KMS-11 (cell line): ENCODE measurements around the gene MFSD6L.

Experiments
- H2AFZ ChIP-seq: fragments of 200-600 bp; sonication (generic); 2 replicates; pipeline ENCODE4 v1.6.1; 2016; ENCODE audit warnings: antibody characterized with exemption, mixed run types, low read depth
- H3K27ac ChIP-seq: fragments of 200-600 bp; sonication (generic); 2 replicates; pipeline ENCODE4 v1.6.1; 2016; ENCODE audit warnings: mild to moderate bottlenecking, mixed run types
- H3K27me3 ChIP-seq: fragments of 200-600 bp; sonication (generic); 2 replicates; pipeline ENCODE4 v1.6.1; 2017; ENCODE audit warnings: mild to moderate bottlenecking, low read depth, mixed run types, moderate library complexity; ENCODE audit not compliant: insufficient read depth
- H3K36me3 ChIP-seq: fragments of 200-600 bp; sonication (generic); 2 replicates; pipeline ENCODE4 v1.6.1; 2017; ENCODE audit warnings: mild to moderate bottlenecking, mixed run types; ENCODE audit not compliant: insufficient read depth
- H3K4me1 ChIP-seq: fragments of 200-600 bp; sonication (generic); 2 replicates; pipeline ENCODE4 v1.6.1; 2016; ENCODE audit warnings: mild to moderate bottlenecking, low read depth, mixed run types; ENCODE audit not compliant: poor library complexity, severe bottlenecking
- H3K4me2 ChIP-seq: fragments of 200-600 bp; sonication (generic); 2 replicates; pipeline ENCODE4 v1.7.0; 2016; ENCODE audit warnings: mild to moderate bottlenecking, mixed run types
- H3K4me3 ChIP-seq: fragments of 200-600 bp; sonication (generic); IDR thresholded peaks from 2 replicates; pipeline ENCODE4 v1.6.1; 2017; ENCODE audit warnings: low read depth, low read length, mixed read lengths; ENCODE audit not compliant: insufficient read depth
- H3K79me2 ChIP-seq: fragments of 200-600 bp; sonication (generic); 2 replicates; pipeline ENCODE4 v1.6.1; 2016; ENCODE audit warnings: low read depth, mixed run types; ENCODE audit not compliant: insufficient read depth
- H3K9ac ChIP-seq: fragments of 200-600 bp; sonication (generic); 2 replicates; pipeline ENCODE4 v1.6.1; 2016; ENCODE audit warnings: mild to moderate bottlenecking, mixed run types
- H4K20me1 ChIP-seq: fragments of 200-600 bp; sonication (generic); 2 replicates; pipeline ENCODE4 v1.6.1; 2016; ENCODE audit warnings: mild to moderate bottlenecking, mixed run types; ENCODE audit not compliant: insufficient read depth
- CTCF ChIP-seq: fragments of 200-600 bp; sonication (generic); conservative IDR thresholded peaks from 2 replicates; pipeline ENCODE4 v1.6.1; 2017; ENCODE audit warnings: low read depth, mild to moderate bottlenecking, antibody characterized with exemption, low read length, moderate library complexity, mixed read lengths

The MFSD6L gene

GRCh38 chr17:8798176-8798845 is 854 bp downstream of the MFSD6L start:
- Histone ChIP-seq H3K4me2 (no peak overlapping the region), H2AFZ (no peak overlapping the region)
- TF ChIP-seq CTCF = no peak

GRCh38 chr17:8797621-8798175 is 1.5 kb downstream of the MFSD6L start:
- no peak overlapping the region for H2AFZ ChIP-seq
- no peaks in the 10 kb centered on the region for H3K27me3 ChIP-seq
- H3K4me3 ChIP-seq = no peak overlapping the region
- H3K4me1 ChIP-seq = no peaks in the 10 kb centered on the region
- H3K36me3 ChIP-seq = no peaks in the 10 kb centered on the region
- TF ChIP-seq CTCF = no peak
- H3K79me2 ChIP-seq = no peaks in the 10 kb centered on the region
- H4K20me1 ChIP-seq = no peaks in the 10 kb centered on the region
- no peak overlapping the region for H3K27ac ChIP-seq
- no peak overlapping the region for H3K4me2 ChIP-seq
- H3K9ac ChIP-seq = no peak overlapping the region

More at GRCh38 chr17:8798176-8798845, 854 bp downstream of the MFSD6L start:
- Histone ChIP-seq H3K9ac (no peak overlapping the region), H3K4me1 (no peaks in the 10 kb centered on the region), H4K20me1 (no peaks in the 10 kb centered on the region), H3K36me3 (no peaks in the 10 kb centered on the region), H3K4me3 (no peak overlapping the region), H3K27me3 (no peaks in the 10 kb centered on the region), H3K27ac (no peak overlapping the region), H3K79me2 (no peaks in the 10 kb centered on the region)

- TF ChIP-seq CTCF = no peak
- no peak overlapping the region for H3K27ac ChIP-seq
Observed at GRCh38 chr17:8794636-8795035, 4.5 kb downstream of the MFSD6L start.

GRCh38 chr17:8793649-8794048 is 5.5 kb downstream of the MFSD6L start:
- Histone ChIP-seq H3K79me2 (no peaks in the 10 kb centered on the region), H3K36me3 (no peaks in the 10 kb centered on the region), H3K27ac (no peak overlapping the region), H2AFZ (no peak overlapping the region), H3K4me2 (no peak overlapping the region), H3K4me1 (no peaks in the 10 kb centered on the region), H4K20me1 (no peaks in the 10 kb centered on the region), H3K4me3 (no peak overlapping the region), H3K27me3 (no peaks in the 10 kb centered on the region), H3K9ac (no peak overlapping the region)
- TF ChIP-seq CTCF = no peak

More at GRCh38 chr17:8794636-8795035, 4.5 kb downstream of the MFSD6L start:
- Histone ChIP-seq H3K4me2 (no peak overlapping the region), H3K36me3 (no peaks in the 10 kb centered on the region), H3K79me2 (no peaks in the 10 kb centered on the region), H3K4me3 (no peak overlapping the region), H4K20me1 (no peaks in the 10 kb centered on the region), H3K9ac (no peak overlapping the region), H3K4me1 (no peaks in the 10 kb centered on the region), H2AFZ (no peak overlapping the region), H3K27me3 (no peaks in the 10 kb centered on the region)
